Hematopoietic multipotent progenitor cell treated with erythropoietin and hydrocortisone succinate and interleukin-3 and kit ligand, for 8 days (in vitro differentiated cells): ENCODE data around the gene ADCY9.

Experiments used
- DNase-seq: peaks from one replicate; pipeline ENCODE4 v3.0.0-alpha.2; 2015

Gene ADCY9

GRCh38 chr16:4120176-4120575 lies 3.9 kb upstream of the ADCY9 start:
- DNase-seq = peak; percentile 10

GRCh38 chr16:4117250-4117578 lies 972 bp upstream of the ADCY9 start:
- no peak for DNase-seq

GRCh38 chr16:4115949-4116318 lies 308 bp downstream of the ADCY9 start:
- no peak for DNase-seq

- DNase-seq = peak; percentile 16
Observed at GRCh38 chr16:4115209-4115948, 863 bp downstream of the ADCY9 start.

GRCh38 chr16:4114257-4115208 lies 1.7 kb downstream of the ADCY9 start:
- DNase-seq = no peak

- DNase-seq = no peak
Observed at GRCh38 chr16:4113358-4114256, 2.6 kb downstream of the ADCY9 start.

GRCh38 chr16:4111748-4112696 lies 4.2 kb downstream of the ADCY9 start:
- no peak for DNase-seq

GRCh38 chr16:4110680-4111079 lies 5.6 kb downstream of the ADCY9 start:
- DNase-seq = no peak

GRCh38 chr16:4110065-4110464 lies 6.2 kb downstream of the ADCY9 start:
- DNase-seq = no peak

- DNase-seq = no peak
Observed at GRCh38 chr16:4109250-4109736, 6.9 kb downstream of the ADCY9 start.

- no peak for DNase-seq
Observed at GRCh38 chr16:4106516-4106915, 9.7 kb downstream of the ADCY9 start.

GRCh38 chr16:4105848-4106247 lies 10.4 kb downstream of the ADCY9 start:
- no peak for DNase-seq

GRCh38 chr16:4103745-4104144 lies 12.5 kb downstream of the ADCY9 start:
- DNase-seq = no peak

GRCh38 chr16:4101421-4102219 lies 14.6 kb downstream of the ADCY9 start:
- no peak for DNase-seq

- no peak for DNase-seq
Observed at GRCh38 chr16:4098501-4098900, 17.7 kb downstream of the ADCY9 start.

- no peak for DNase-seq
Observed at GRCh38 chr16:4097826-4098240, 18.4 kb downstream of the ADCY9 start.

GRCh38 chr16:4096509-4096908 lies 19.7 kb downstream of the ADCY9 start:
- no peak for DNase-seq

- no peak for DNase-seq
Observed at GRCh38 chr16:4094127-4094773, 22.0 kb downstream of the ADCY9 start.

- no peak for DNase-seq
Observed at GRCh38 chr16:4093495-4094126, 22.6 kb downstream of the ADCY9 start.
